DMS53 treated with DMSO at 0.1 percent for 48 hours (cell line): ENCODE data around the gene EPYC.

Source experiments
- DNase-seq: peaks from one replicate; lab custom pipeline; 2025; ENCODE audit not compliant: unreplicated experiment; lab: John Stamatoyannopoulos, UW

The EPYC gene, protein sequence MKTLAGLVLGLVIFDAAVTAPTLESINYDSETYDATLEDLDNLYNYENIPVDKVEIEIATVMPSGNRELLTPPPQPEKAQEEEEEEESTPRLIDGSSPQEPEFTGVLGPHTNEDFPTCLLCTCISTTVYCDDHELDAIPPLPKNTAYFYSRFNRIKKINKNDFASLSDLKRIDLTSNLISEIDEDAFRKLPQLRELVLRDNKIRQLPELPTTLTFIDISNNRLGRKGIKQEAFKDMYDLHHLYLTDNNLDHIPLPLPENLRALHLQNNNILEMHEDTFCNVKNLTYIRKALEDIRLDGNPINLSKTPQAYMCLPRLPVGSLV

DNA sequence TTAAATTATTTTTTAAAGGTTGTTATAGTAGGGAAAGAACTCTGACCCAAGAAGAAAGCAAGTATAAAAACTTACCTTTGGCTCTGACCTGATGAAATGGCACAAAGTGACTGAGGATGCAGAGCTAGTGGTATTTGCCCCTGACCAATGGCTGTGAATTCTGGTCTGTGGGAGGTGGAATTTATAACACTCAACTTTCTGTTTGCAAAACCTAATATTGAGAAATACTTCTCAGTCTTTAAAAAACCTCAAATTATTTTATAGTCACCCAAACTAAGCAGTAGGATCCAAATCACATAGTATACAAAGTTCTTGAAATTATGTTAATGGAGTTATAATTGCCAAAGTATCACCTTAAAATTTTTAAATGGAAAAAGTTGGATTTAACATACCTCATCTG lies at the start of gene EPYC:
EPYC (minus strand) TSS at position 101 of the 400 bp plus-strand sequence. CDS start 2,407 bp downstream, outside the sequence.
- DNase-seq, result no peak

DNA sequence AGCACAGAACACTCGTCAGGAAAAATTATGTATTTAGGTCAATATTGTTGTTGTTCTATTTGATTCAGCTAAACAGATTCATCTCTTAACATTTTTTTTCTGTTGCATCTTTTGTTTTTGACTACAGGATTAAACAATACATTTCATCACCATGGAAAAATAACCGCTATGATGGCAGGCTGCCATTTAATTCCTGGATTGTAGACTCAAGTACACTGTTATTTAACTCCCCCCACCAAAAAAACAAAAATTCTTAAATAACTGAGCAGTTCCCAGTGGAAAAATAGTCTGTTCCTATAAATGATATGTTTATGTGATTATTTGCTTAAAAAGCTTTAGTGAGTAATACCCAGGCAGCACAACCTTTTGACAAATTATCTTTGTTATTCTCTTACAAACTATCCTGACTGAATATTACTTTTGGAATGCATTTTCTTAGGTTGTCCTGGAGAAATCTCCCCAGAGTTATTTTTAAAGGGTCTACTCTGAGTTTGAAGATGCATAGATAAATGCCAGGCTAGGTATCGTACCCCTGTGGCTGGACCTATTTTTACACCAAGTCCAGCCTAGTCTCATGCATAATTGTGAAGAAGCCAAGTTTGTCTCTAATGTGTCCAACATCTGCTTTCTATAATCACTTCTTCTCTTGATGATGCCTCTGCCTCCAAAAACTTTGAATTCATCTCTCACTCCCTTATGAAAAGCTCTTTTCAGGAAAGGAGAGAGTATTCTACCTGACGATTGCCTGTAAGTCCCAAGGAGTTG lies 49.4 kb upstream of the EPYC start:
- no peak for DNase-seq

DNA sequence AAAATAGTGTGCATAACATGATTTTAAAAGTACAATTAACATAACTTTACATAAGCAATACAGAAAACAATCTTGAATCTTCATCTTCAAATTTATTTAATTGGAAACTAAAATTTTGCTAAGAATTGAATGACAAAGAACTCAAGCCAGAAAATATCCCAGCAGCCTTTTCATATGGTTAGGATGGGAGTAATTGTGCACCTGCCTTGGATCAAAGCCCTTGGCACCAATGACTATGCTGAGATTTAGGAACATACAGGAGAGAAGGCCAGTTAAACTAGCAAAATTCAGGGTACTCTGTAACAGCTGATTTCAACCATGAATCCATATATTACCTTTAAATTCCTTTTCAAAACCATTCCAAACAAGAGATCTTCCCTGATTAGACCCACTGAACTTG lies 47.3 kb upstream of the EPYC start:
- no peak for DNase-seq

DNA sequence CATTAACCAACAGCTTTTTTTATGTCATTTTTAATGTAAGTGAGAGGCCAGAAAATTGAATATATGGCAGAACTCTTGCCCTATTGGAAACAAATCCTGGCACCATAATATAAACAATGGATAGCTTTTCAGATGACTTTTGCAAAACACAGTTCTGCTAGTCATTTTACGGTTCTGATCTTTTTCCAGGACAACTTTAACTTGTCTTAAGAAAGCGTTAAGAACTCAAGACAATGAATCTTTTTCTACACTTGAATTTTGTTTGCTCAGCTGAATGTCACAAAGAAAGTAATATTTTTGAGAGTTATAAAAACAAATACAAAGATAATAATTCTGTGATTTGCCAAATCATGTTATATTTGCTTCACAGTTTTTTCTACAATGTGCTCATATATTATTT lies 39.8 kb upstream of the EPYC start:
- no peak for DNase-seq

DNA sequence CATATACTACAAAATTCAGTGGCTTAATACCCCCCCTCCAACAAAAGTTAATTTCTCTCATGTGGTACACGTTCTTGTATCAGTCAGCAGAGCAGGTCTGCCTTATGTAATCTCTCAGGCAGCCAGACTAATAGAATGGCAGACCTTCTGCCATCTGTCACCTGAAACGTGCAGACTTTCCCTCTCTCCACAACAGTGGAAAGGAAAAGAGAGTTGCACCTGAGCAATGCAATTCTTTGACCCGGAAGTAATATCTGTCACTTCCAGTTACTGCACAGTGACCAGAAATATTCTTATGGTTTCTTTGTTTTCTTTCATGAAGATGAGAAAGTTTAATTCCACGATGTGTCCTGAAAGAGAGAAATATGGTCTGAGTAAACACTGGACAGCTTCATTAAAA lies 38.6 kb upstream of the EPYC start:
- DNase-seq, result no peak

DNA sequence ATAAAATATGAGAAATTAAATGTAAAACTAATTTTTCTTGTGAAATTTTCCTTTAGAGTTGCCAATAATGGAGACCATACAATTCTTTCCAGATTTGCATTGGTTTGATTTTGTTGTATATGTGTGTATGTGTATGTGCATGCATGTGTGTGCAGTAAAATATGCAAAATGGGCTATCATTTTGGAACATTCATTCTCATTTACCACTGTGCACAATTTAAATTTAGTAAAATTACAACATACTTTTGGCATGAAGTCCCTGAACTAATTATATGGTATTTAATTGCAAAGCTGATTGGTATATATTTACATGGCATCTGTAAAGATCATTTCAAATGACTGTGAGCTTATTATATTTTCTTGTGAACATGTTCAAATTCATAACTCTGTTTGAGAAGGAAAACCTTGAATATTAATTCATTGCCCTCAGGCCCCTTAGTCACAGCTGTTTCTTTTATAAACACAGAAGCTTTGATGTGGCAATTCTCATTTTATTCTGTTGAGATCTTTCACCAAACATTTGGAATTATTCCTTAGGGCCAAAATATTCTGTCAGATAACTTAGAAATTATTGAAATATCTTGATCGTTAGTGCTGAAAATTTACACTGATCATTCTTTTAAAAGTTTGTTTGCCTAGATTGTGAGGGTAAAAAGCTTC lies 35.5 kb upstream of the EPYC start:
- no peak for DNase-seq

DNA sequence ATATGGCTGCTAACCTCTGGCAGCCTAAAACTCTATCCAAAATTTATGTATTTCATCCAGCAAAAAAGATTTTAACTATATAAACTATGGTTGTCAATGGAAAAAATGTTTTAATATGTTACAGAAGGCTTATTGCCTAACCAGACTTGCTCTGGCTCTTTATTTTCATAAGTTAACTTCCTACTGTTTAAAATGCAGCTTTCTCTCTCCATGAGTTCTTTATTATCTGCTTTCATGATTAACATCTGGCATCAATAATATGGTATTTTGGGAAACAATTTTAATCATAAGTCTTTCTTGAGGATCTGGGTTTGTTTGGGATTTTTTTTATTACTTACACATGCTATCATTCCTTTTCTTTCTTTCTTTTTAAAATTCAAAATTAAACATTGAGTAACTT lies 32.5 kb upstream of the EPYC start:
- DNase-seq, result no peak

DNA sequence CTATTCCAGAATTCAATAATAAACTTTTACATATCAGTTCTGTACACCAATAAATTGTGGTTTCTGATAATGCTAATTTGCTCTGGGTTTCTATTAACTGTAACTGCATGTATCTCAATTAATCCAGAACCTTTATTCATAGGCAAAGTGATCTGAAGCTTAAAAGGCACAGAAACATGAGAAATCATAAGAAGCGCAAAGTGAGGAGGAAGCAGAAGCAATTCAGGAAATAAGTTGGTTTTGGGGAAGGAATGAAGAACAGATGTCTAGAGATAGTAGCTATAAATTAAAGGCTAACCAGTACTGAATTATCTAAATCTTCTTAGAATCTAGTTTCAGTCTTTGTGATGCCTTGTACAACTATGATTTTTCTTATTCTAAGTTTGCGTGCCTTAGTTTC lies 28.5 kb upstream of the EPYC start:
- no peak for DNase-seq

DNA sequence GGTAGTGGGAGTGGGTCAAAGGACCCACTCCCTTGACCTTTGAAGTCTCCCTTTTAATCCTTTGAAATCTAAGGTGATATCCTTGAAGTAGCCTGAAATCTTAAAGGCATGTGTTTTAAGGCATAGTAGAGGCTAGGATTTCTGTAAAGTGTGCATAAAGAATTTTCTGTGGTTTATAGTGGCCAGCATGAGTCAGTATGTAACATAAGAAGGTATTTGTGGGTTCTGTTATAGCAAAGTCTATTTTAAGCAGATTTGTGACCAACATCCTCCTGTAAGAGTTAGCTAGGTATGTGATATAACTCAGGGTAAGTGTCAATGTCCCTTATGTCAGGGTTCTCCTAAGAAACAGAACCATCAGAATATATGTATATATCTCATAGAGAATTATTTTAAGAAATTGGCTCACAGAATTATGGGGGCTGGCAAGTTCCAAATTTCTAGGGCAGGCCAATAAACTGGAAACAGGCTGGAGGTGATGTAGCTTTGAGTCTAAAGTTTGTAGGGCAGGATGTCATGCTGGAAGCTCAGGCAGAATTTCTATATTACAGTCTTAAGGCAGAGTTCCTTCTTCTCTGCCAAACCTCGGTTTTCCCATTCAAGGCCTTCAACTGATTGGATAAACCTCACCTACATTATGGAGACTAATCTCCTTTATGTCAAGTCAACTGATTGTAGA lies 18.7 kb upstream of the EPYC start:
- DNase-seq, result no peak

DNA sequence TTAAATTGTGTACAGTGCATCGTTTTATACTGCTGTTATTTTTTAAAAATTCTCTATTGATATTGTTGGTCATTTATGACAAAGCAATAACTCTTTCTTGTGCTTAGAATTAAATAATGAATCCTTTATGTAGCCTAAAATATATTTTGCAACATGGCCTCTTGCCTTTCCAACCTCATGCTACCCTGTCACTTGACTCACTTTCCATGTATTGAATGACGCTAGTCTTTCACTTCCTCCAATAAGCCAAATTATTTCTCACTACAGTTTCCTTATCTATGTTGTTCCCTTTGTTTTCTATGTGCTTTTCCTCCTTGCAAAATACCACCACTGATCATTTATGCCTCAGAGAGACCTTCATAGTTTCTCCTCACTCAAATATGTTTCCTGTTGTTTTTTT lies 16.3 kb upstream of the EPYC start:
- DNase-seq, result no peak

DNA sequence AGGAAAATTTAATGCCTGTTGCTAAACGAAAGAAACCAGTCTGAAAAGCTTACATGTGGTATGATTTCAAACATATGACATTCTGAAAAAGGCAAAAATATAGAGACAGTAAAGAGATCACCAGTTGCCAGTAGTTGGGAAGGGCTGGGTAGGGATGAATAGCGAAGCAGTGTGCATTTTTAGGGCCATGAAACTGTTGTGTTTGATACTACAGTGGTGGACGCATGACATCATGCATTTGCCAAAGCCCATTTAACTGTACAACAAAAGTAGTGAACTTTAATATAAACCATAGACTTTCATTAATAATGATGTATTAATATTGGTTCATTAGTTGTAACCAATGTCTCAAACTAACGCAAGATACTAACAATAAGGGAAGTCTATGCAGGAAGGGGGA lies 14.7 kb upstream of the EPYC start:
- DNase-seq, result no peak

DNA sequence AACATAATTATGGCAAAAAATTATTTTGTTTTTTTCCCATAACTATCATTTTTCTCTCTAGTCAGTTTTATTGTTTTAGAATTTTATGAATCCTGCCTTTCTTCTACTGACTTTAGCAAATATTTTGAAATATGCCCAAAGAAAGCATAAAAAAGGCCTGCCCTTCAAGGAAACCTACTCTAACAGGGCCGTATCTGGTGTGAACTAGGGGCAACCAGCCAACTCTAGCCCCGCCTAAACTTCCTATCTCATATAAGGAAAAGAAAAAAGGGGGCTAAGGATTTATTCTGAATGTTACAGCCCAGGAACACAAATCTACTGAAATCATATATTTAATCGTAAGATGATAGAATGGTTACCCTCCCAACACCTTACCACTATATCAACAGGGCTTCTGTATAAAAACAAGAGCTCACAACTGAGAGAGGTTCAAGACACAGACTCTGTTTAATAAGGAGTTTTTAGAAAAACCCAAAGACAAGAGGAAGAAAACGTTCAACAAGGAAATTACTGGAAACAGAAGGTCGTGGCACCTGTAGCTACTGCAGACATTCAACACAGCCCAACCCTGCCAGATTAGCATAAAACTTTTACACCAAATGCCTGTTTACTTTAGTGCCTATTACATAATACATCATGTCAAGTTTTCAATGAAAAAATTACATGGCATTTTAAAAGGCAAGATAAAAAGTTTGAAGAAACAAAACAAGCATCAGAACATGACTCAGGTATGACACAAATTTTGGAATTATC lies 12.9 kb upstream of the EPYC start:
- DNase-seq, result no peak

DNA sequence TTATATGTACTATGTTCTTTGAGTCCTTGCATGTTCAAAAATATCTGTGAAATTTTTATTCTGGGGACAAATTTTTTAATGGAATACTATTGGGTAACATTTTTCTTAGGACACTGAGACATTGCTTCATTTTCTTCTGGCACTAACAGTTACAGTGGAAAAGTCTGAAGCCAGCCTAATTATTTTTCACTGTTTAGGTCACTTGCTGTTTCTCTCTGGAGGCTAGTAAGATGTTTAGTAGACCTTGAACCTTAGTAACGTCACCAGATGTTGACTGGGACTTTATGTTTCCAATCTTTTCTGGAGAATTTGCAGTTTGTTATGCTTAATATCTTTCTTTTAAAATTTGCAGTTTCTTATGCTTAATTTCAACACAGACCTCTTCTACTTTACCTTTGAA lies 12.3 kb upstream of the EPYC start:
- no peak for DNase-seq

DNA sequence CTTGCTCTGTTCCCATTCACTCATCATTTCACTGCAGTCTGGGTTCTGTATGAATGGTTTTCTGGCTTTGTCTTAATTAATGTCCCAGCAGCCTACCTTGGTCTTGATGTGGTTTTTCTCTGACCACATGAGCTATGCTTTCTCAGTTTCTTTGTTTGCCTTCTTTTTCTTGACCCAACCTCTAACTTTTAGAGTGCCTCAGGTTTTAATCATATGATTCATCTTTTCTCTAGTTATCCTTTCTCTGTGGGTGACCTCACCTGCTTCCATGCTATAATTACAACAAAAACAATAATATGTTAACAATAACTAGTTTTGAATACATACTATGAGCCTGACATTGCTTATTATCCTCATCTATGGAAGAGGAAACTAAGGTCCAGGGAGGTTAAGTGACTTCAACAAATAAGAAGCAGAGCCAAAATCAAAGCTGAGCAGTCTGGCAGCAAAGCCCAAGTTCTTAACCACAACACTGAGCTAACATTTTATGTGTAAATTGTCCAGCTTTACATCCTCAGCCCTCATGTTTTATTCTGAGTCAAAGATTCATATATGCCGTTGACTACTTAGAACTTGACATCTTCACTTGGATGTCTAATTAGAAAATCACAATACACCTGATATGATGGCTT lies 4.7 kb upstream of the EPYC start:
- no peak for DNase-seq

DNA sequence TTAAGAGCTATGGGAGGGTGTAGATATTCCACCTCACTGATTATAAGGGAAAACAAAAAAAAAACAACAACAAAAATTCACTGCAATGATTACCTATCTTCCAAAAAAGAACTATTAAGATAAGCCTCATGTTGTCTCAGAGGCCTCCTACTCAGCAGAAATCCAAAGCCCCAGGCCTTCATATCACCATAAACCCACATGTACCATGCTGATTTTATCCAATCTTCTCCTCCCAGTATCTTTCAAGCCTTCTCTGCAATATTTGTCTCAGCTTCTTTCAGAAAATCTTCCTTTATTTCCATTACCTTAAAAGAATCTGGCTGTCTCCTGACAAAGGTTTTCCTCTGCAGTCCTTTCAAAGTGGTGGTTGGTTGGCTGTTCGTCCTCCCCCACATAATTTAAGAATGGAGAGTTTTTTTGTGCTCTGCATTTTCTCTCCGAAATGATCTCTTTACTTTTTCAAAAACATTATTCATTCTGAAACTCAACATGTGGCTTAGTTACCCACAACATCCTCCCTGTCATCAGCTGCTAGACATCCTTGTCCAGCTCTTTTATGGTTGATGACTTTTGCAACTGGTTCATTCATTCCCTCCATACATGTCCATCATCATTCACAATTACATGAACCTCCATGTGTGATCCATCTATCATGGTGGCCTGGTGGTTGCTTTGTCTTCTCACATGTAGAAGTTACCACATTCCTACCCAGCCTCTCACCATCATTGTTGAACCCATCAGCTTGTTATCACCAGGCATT lies 2.9 kb upstream of the EPYC start:
- DNase-seq, result no peak

DNA sequence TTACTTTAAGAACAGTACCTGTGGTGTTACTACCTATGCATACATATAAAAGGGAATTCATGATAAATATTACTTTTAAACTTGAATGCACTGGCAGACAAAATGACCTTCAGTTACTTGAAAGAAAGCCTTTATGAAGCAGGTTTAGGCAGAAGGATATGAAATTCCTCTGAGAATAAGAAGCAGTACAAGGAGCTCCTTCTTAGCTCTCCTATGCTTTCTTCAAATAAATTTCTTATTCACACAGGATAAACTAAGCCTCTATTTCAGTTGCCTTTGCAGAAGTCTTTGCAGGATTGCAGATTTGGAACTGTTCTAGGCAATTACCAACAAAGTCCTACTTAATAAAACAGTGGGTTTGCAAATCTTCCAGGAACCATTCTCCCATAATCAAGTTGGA lies 1.0 kb downstream of the EPYC start:
- DNase-seq, result no peak

DNA sequence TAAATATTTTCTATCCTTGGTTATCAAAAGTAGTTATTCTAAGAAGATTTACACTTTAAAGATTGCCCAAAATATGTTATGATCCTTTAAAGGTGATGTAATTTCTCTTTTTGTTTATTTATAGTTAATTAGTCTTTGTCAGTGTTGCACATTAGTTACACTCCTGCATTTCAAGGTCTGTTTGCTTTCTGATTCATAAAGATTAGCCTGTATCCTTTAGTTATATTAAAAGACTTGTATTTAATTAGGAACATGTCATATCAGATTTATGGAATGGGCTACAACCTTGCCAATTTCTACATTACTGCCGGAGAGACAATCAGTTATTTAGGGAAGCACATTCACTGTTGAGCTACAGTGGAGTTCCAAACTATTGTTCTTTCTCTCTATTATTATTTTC lies 3.5 kb downstream of the EPYC start:
- DNase-seq, result no peak

DNA sequence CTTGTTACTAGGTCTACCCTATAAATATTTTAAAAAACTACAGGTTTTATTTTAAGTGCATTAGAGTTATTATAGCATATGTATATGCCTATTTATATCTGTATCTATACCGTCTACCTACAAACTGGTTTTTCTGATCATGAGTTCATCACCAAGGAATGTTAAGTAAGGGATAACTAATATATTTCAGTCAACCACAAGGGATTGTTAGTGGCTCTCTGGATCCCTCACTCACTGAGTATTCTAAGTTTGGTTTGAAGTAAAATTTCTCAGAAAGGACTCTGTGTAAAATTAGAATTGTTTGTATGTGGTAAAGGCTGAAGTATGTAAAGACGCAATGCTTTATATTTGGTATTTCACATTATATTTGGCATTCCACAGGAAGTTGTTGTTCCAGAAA lies 4.8 kb downstream of the EPYC start:
- no peak for DNase-seq

DNA sequence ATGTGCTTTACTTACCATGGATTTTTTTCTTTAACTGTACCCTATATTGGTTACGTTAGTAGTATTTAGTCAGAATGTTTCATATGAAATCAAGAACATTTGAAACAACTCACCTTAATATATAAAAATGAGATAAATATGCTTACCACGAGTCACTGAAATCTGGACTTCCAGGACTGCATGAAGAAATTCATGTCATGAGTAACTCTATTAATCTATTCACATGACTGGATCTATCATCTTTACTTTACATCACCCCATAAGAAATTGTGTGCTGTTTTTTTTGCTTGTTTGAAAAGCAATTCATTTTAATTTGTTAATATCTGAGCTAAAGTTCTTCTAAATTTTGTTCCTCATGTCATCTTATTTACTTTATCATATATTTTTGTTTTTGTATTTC lies 5.2 kb downstream of the EPYC start:
- no peak for DNase-seq

DNA sequence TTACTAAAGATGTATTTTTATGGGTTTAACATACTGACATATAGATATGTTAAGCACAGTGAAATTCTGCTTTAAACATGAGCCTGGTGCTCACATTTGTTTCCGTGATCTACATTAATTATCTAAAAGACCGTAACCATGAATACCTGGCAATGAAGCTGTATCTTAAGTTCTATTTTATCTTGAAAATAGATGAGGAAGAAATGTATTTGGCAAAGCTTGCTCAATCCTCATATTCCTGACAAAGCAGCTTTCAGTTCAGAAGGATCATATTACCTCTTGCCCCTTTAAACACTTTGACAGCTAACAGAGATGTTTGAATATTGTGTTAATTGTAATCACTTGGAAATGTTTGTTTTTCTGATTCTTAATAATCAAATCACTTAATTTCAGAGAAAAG lies 9.8 kb downstream of the EPYC start:
- no peak for DNase-seq
